Common myeloid progenitor, CD34-positive (primary cell): ENCODE results near the gene PTPRT.

Experiments used
- CTCF ChIA-PET: fragments of 350-600 bp; sonication (Branson Sonifier 250); formaldehyde crosslinking; loops from one replicate; lab custom pipeline; 2021; ENCODE audit warnings: antibody characterized with exemption; lab: Charles Lee
- POLR2A ChIA-PET: fragments of 350-600 bp; sonication (Branson Sonifier 250); formaldehyde crosslinking; loops from one replicate; lab custom pipeline; 2021; ENCODE audit warnings: antibody characterized with exemption; lab: Charles Lee
- DNase-seq, 3 donors: peaks; one replicate each; pipeline versions ENCODE4 v3.0.0 to v3.0.0-alpha.2; 2013
- H3K27ac ChIP-seq, 2 experiments: 1 replicate in 1 of 2; 2 replicates in 1 of 2; pipeline ENCODE4 v1.7.0; 2013; ENCODE audit warnings: inconsistent platforms in 2 of 2, low read length in 2 of 2, mild to moderate bottlenecking in 2 of 2, low read depth in 1 of 2, moderate library complexity in 1 of 2; ENCODE audit not compliant: severe bottlenecking in 2 of 2, insufficient read depth in 1 of 2, poor library complexity in 1 of 2
- H3K27me3 ChIP-seq, 5 experiments: replicated peaks in 2 of 5; 1 replicate in 3 of 5; 2 replicates in 2 of 5; pipeline versions ENCODE4 v1.6.1 to v1.7.0; 2013; ENCODE audit warnings: low read length in 4 of 5, mild to moderate bottlenecking in 2 of 5, moderate library complexity in 2 of 5, inconsistent platforms in 1 of 5; ENCODE audit not compliant: insufficient read depth in 5 of 5, control insufficient read depth in 4 of 5
- H3K36me3 ChIP-seq, 4 experiments: 1 replicate in 2 of 4; 2 replicates in 2 of 4; pipeline versions ENCODE4 v1.6.1 to v1.7.0; 2013; ENCODE audit warnings: low read length in 3 of 4, control low read depth in 1 of 4, mild to moderate bottlenecking in 1 of 4; ENCODE audit not compliant: control insufficient read depth in 4 of 4, insufficient read depth in 4 of 4
- H3K4me1 ChIP-seq, 4 experiments: 1 replicate in 3 of 4; 2 replicates in 1 of 4; pipeline versions ENCODE4 v1.6.1 to v1.7.1; 2013; ENCODE audit warnings: low read length in 3 of 4, mild to moderate bottlenecking in 3 of 4, control low read depth in 1 of 4, inconsistent platforms in 1 of 4, moderate library complexity in 1 of 4; ENCODE audit not compliant: control insufficient read depth in 4 of 4, insufficient read depth in 4 of 4; ENCODE audit errors: control extremely low read depth in 1 of 4
- H3K4me3 ChIP-seq, 7 experiments: 1 replicate in 4 of 7; 2 replicates in 3 of 7; pipeline versions ENCODE4 v1.5.1 to v1.7.0; 2013; ENCODE audit warnings: mild to moderate bottlenecking in 7 of 7, low read length in 6 of 7, moderate library complexity in 6 of 7, inconsistent platforms in 2 of 7, low read depth in 2 of 7, control low read depth in 1 of 7; ENCODE audit not compliant: insufficient read depth in 4 of 7, control insufficient read depth in 1 of 7; ENCODE audit errors: extremely low read depth in 1 of 7
- H3K9me3 ChIP-seq, 5 experiments: 1 replicate in 4 of 5; 2 replicates in 1 of 5; pipeline versions ENCODE4 v1.6.1 to v1.7.1; 2013; ENCODE audit warnings: low read length in 4 of 5, mild to moderate bottlenecking in 2 of 5, inconsistent platforms in 1 of 5, low read depth in 1 of 5, moderate library complexity in 1 of 5; ENCODE audit not compliant: control insufficient read depth in 4 of 5, insufficient read depth in 2 of 5; ENCODE audit errors: control extremely low read depth in 1 of 5
- WGBS: methylation state at CpG from one replicate; pipeline ENCODE4 v1.1.5; 2013; ENCODE audit not compliant: insufficient coverage; 5-methylcytosine and 5-hydroxymethylcytosine counted together

The PTPRT gene

GRCh38 chr20:42100137-42100704, 1089.5 kb downstream of the PTPRT start:
- CTCF ChIA-PET, result no interaction called here
- WGBS, result 96% methylated on average over 7 of the region's 9 CpGs

GRCh38 chr20:42099101-42099500, 1090.6 kb downstream of the PTPRT start:
- ChIA-PET POLR2A (no interaction called here), CTCF (no interaction called here)
- no peak overlapping the region for H3K27ac ChIP-seq
- 87% methylated on average over 5 of the region's 7 CpGs for WGBS
- no peaks in the 10 kb centered on the region for H3K9me3 ChIP-seq
- H3K4me1 ChIP-seq, result no peaks in the 10 kb centered on the region
- DNase-seq, result no peak
- no peaks in the 10 kb centered on the region for H3K27me3 ChIP-seq
- no peak overlapping the region for H3K4me3 ChIP-seq
- no peaks in the 10 kb centered on the region for H3K36me3 ChIP-seq

More at GRCh38 chr20:42100137-42100704, 1089.5 kb downstream of the PTPRT start:
- H3K4me3 ChIP-seq, result no peak overlapping the region
- H3K27ac ChIP-seq, result no peak overlapping the region
- no peaks in the 10 kb centered on the region for H3K4me1 ChIP-seq
- no peak for DNase-seq
- H3K27me3 ChIP-seq, result no peaks in the 10 kb centered on the region
- POLR2A ChIA-PET, result no interaction called here
- H3K9me3 ChIP-seq, result no peaks in the 10 kb centered on the region
- no peaks in the 10 kb centered on the region for H3K36me3 ChIP-seq

GRCh38 chr20:42098418-42098817, 1091.3 kb downstream of the PTPRT start:
- Histone ChIP-seq H3K27ac (no peak overlapping the region), H3K4me1 (no peaks in the 10 kb centered on the region), H3K36me3 (no peaks in the 10 kb centered on the region), H3K4me3 (no peak overlapping the region), H3K27me3 (no peaks in the 10 kb centered on the region), H3K9me3 (no peaks in the 10 kb centered on the region)
- ChIA-PET POLR2A (no interaction called here), CTCF (no interaction called here)
- WGBS, result 80% methylated on average over 1 of the region's 8 CpGs
- DNase-seq, result no peak

GRCh38 chr20:42097741-42098140, 1092.0 kb downstream of the PTPRT start:
- no peak overlapping the region for H3K4me3 ChIP-seq
- POLR2A ChIA-PET, result no interaction called here
- H3K27ac ChIP-seq, result no peak overlapping the region
- DNase-seq, result no peak
- no peaks in the 10 kb centered on the region for H3K9me3 ChIP-seq
- H3K36me3 ChIP-seq, result no peaks in the 10 kb centered on the region
- no peaks in the 10 kb centered on the region for H3K4me1 ChIP-seq
- WGBS, result 77% methylated on average over 4 of the region's 5 CpGs
- CTCF ChIA-PET, result no interaction called here
- no peaks in the 10 kb centered on the region for H3K27me3 ChIP-seq

- Histone ChIP-seq H3K27ac (no peak overlapping the region), H3K4me3 (no peak overlapping the region), H3K27me3 (no peaks in the 10 kb centered on the region), H3K36me3 (no peaks in the 10 kb centered on the region), H3K9me3 (no peaks in the 10 kb centered on the region), H3K4me1 (no peaks in the 10 kb centered on the region)
- no peak for DNase-seq
- ChIA-PET CTCF (no interaction called here), POLR2A (no interaction called here)
- WGBS, result 78% methylated on average over 2 of the region's 2 CpGs
These were observed 1094.5 kb downstream of the PTPRT start for GRCh38 chr20:42095221-42095620.

GRCh38 chr20:42093542-42094440, 1095.9 kb downstream of the PTPRT start:
- no peak for DNase-seq
- no peak overlapping the region for H3K4me3 ChIP-seq
- ChIA-PET CTCF (no interaction called here), POLR2A (interaction anchor here (0.7 kb wide), 1 partner anchor 321 kb away, joined by 5 read pairs; no protein-coding TSS in a partner anchor)
- H3K36me3 ChIP-seq, result no peaks in the 10 kb centered on the region
- no peaks in the 10 kb centered on the region for H3K9me3 ChIP-seq
- H3K27me3 ChIP-seq, result no peaks in the 10 kb centered on the region
- H3K27ac ChIP-seq, result no peak overlapping the region
- no peaks in the 10 kb centered on the region for H3K4me1 ChIP-seq
- WGBS, result 91% methylated on average over 12 of the region's 14 CpGs

GRCh38 chr20:42093041-42093440, 1096.7 kb downstream of the PTPRT start:
- Histone ChIP-seq H3K9me3 (no peaks in the 10 kb centered on the region), H3K36me3 (no peaks in the 10 kb centered on the region), H3K27me3 (no peaks in the 10 kb centered on the region), H3K27ac (no peak overlapping the region), H3K4me1 (no peaks in the 10 kb centered on the region), H3K4me3 (no peak overlapping the region)
- no peak for DNase-seq
- ChIA-PET POLR2A (interaction anchor here (0.7 kb wide), 1 partner anchor 320 kb away, joined by 5 read pairs; no protein-coding TSS in a partner anchor), CTCF (no interaction called here)
- WGBS, result 71% methylated on average over 4 of the region's 4 CpGs
